Dermis blood vessel endothelial cell (primary cell): ENCODE measurements around the gene TACR3. TPM values are rescaled to one million over a fixed set of nuclear protein-coding genes. Genes with fewer than 3 reads are reported as not detected.
"Not testable (repeated sequence)": the region's sequence is repeated elsewhere in the genome, so short reads cannot be mapped to it uniquely, and the experiment has no call there.

Experiments used
- DNase-seq: peaks from one replicate; pipeline ENCODE4 v3.0.0; 2010
- total RNA-seq: library from RNA; depleted of rRNA; stranded (reverse); fragments of >200 nt; gene quantifications from 2 replicates; pipeline ENCODE4 v1.2.3, GENCODE V29; 2014

The TACR3 gene
- not detected in 2 replicates for total RNA-seq

- no peak for DNase-seq
Observed at GRCh38 chr4:103719830-103720207, at the start of gene TACR3. TACR3 (minus strand) TSS chr4:103719985; CDS start chr4:103719675, 310 bp downstream.

GRCh38 chr4:103757631-103758030 lies 37.8 kb upstream of the TACR3 start:
- no peak for DNase-seq

GRCh38 chr4:103756741-103757140 lies 37.0 kb upstream of the TACR3 start:
- DNase-seq = no peak

GRCh38 chr4:103754844-103755243 lies 35.1 kb upstream of the TACR3 start:
- DNase-seq = peak; percentile 75

- no peak for DNase-seq
Observed at GRCh38 chr4:103753868-103754653, 34.3 kb upstream of the TACR3 start.

GRCh38 chr4:103723150-103723549 lies 3.4 kb upstream of the TACR3 start:
- DNase-seq = not testable (repeated sequence)

- DNase-seq = no peak
Observed at GRCh38 chr4:103721251-103721650, 1.5 kb upstream of the TACR3 start.

GRCh38 chr4:103720661-103721060 lies 876 bp upstream of the TACR3 start:
- no peak for DNase-seq

GRCh38 chr4:103719105-103719829 lies 518 bp downstream of the TACR3 start:
- no peak for DNase-seq

GRCh38 chr4:103692615-103693014 lies 27.2 kb downstream of the TACR3 start:
- DNase-seq = no peak

- DNase-seq = no peak
Observed at GRCh38 chr4:103673983-103674382, 45.8 kb downstream of the TACR3 start.

- not testable (repeated sequence) for DNase-seq
Observed at GRCh38 chr4:103666764-103667163, 53.0 kb downstream of the TACR3 start.

GRCh38 chr4:103664436-103665075 lies 55.2 kb downstream of the TACR3 start:
- DNase-seq = no peak

GRCh38 chr4:103648541-103648940 lies 71.2 kb downstream of the TACR3 start:
- no peak for DNase-seq

GRCh38 chr4:103645991-103646390 lies 73.8 kb downstream of the TACR3 start:
- no peak for DNase-seq

- no peak for DNase-seq
Observed at GRCh38 chr4:103634236-103634635, 85.5 kb downstream of the TACR3 start.

- DNase-seq = no peak
Observed at GRCh38 chr4:103626296-103626695, 93.5 kb downstream of the TACR3 start.

GRCh38 chr4:103591841-103592240 lies 127.9 kb downstream of the TACR3 start:
- DNase-seq = no peak

- DNase-seq = no peak
Observed at GRCh38 chr4:103567591-103567990, 152.2 kb downstream of the TACR3 start.

- DNase-seq = not testable (repeated sequence)
Observed at GRCh38 chr4:103559178-103559577, 160.6 kb downstream of the TACR3 start.
